Loucy (cell line): Measurements from ENCODE around the gene TDRD7.

Experiments used
- CTCF ChIP-seq: fragments of 200-600 bp; sonication (generic); conservative IDR thresholded peaks from 2 replicates; pipeline ENCODE4 v1.5.1; 2014; ENCODE audit warnings: mild to moderate bottlenecking, antibody characterized with exemption, low read length
- EZH2phosphoT487 ChIP-seq: fragments of 200-600 bp; IDR thresholded peaks from 2 replicates; pipeline ENCODE4 v1.6.1; 2018; ENCODE audit warnings: antibody characterized with exemption, mild to moderate bottlenecking, moderate library complexity, borderline replicate concordance

GRCh38 chr9:97438666-97439065 lies 26.8 kb downstream of the TDRD7 start:
- TF ChIP-seq CTCF, result no peak
- TF ChIP-seq EZH2phosphoT487, result no peak
